Cardiac fibroblast (primary cell): Measurements from ENCODE around the gene NDC1.

Experiments used
- DNase-seq, 2 donors: peaks; one replicate each; pipeline versions ENCODE4 v3.0.0 to v3.0.0-alpha.2; 2010; ENCODE audit warnings: low read depth in 2 of 2
- H3K4me3 ChIP-seq, 2 donors: replicated peaks in 1 of 2; 1 replicate in 1 of 2; 2 replicates in 1 of 2; pipeline ENCODE4 v1.5.1; 2011; ENCODE audit warnings: low read depth in 2 of 2, low read length in 2 of 2, mild to moderate bottlenecking in 2 of 2, moderate library complexity in 1 of 2
- TF ChIP-seq, protein P1 (sequence below): IDR thresholded peaks from one replicate; pipeline ENCODE4 v1.5.1; 2011; ENCODE audit warnings: low read depth, mild to moderate bottlenecking, low read length, inconsistent platforms

Gene NDC1

GRCh38 chr1:53738205-53739108 is 99.6 kb downstream of the NDC1 start:
- DNase-seq = peak in 1 of 2 donors; percentile 38

GRCh38 chr1:53737648-53738204 is 100.4 kb downstream of the NDC1 start:
- peak overlapping the region; percentile 69 to 79 for H3K4me3 ChIP-seq
- peak in 1 of 2 donors; percentile 33 for DNase-seq
- TF ChIP-seq, protein P1, sequence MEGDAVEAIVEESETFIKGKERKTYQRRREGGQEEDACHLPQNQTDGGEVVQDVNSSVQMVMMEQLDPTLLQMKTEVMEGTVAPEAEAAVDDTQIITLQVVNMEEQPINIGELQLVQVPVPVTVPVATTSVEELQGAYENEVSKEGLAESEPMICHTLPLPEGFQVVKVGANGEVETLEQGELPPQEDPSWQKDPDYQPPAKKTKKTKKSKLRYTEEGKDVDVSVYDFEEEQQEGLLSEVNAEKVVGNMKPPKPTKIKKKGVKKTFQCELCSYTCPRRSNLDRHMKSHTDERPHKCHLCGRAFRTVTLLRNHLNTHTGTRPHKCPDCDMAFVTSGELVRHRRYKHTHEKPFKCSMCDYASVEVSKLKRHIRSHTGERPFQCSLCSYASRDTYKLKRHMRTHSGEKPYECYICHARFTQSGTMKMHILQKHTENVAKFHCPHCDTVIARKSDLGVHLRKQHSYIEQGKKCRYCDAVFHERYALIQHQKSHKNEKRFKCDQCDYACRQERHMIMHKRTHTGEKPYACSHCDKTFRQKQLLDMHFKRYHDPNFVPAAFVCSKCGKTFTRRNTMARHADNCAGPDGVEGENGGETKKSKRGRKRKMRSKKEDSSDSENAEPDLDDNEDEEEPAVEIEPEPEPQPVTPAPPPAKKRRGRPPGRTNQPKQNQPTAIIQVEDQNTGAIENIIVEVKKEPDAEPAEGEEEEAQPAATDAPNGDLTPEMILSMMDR = no peak

More at GRCh38 chr1:53738205-53739108, 99.6 kb downstream of the NDC1 start:
- peak overlapping the region; percentile 69 to 79 for H3K4me3 ChIP-seq
- TF ChIP-seq, protein P1 = no peak

- no peak overlapping the region for H3K4me3 ChIP-seq
- peak; percentile 36 to 78 for DNase-seq
- TF ChIP-seq, protein P1 = no peak
These were observed 101.8 kb downstream of the NDC1 start for GRCh38 chr1:53736290-53736689.

DNA sequence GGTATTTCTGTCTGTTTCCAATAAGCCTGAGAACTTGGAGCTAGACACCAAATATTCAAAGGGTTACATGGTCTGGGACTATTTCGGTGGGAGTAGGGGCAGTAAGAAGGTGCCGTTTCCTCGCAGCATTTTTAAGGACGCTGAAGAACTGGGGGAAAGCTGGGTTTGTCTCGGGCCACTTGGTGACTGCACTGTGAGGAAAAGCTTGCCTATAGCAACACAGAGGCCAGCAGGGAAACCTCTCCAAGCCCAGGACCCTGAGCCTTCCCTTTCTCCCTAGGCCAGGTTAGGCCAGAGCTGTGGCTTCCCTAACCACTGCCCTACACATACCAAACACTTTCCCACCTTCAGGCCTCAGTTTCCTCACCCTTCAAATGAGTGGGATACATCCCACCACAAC is 102.4 kb downstream of the NDC1 start:
- DNase-seq = peak in 1 of 2 donors; percentile 10
- TF ChIP-seq, protein P1 = no peak
- H3K4me3 ChIP-seq = no peak overlapping the region

- no peak overlapping the region for H3K4me3 ChIP-seq
- TF ChIP-seq, protein P1 = no peak
- peak in 1 of 2 donors; percentile 40 for DNase-seq
These were observed 102.8 kb downstream of the NDC1 start for GRCh38 chr1:53735261-53735660.

GRCh38 chr1:53734650-53735211 is 103.4 kb downstream of the NDC1 start:
- TF ChIP-seq, protein P1 = no peak
- DNase-seq = peak; percentile 57 to 84
- no peak overlapping the region for H3K4me3 ChIP-seq
